Tibial nerve (tissue), 4 donors: ENCODE measurements around the gene TARDBP.

Experiments
- CTCF ChIP-seq, 5 experiments: fragments of 200-600 bp in 3 of 5; fragments of 450-650 bp in 2 of 5; sonication (generic) in 3 of 5; IDR thresholded peaks; one replicate each; pipeline ENCODE4 v1.5.1; 2016 to 2019; ENCODE audit warnings: antibody characterized with exemption in 5 of 5, mild to moderate bottlenecking in 3 of 5, moderate library complexity in 2 of 5
- EP300 ChIP-seq, 2 donors: sonication (generic); formaldehyde crosslinking; IDR thresholded peaks; one replicate each; pipeline ENCODE4 v1.6.1; 2017; ENCODE audit warnings: antibody characterized with exemption in 2 of 2, mild to moderate bottlenecking in 1 of 2
- POLR2A ChIP-seq, 2 donors: fragments of 450-650 bp; IDR thresholded peaks; one replicate each; pipeline ENCODE4 v1.6.1; 2017; ENCODE audit warnings: antibody characterized with exemption in 2 of 2, mild to moderate bottlenecking in 2 of 2, moderate library complexity in 2 of 2

- TF ChIP-seq CTCF (IDR thresholded peaks at IDR 0.05) (no peak), POLR2A (IDR thresholded peaks at IDR 0.05) (no peak), EP300 (IDR thresholded peaks at IDR 0.05) (no peak)
Measured at GRCh38 chr1:10987840-10988417, 24.5 kb upstream of the TARDBP start.
